Stomach (tissue), 9 donors: ENCODE measurements around the gene DHRS7B. TPM values are rescaled to one million over a fixed set of nuclear protein-coding genes. Genes with fewer than 3 reads are reported as not detected.

Source experiments
- DNase-seq, 2 donors: peaks; one replicate each; pipeline versions ENCODE4 v3.0.0 to v3.0.0-alpha.2; 2013 to 2019
- H3K27ac ChIP-seq, 5 donors: fragments of 200-600 bp in 4 of 5; sonication (generic) in 4 of 5; one replicate each; pipeline ENCODE4 v1.5.1; 2013 to 2019; ENCODE audit warnings: mild to moderate bottlenecking in 1 of 5, moderate library complexity in 1 of 5
- H3K27me3 ChIP-seq, 3 donors: fragments of 200-600 bp; sonication (generic); one replicate each; pipeline ENCODE4 v1.5.1; 2017 to 2019; ENCODE audit warnings: mixed run types in 1 of 3
- H3K36me3 ChIP-seq, 4 donors: fragments of 200-600 bp; sonication (generic); 1 replicate in 3 of 4; 2 replicates in 1 of 4; pipeline ENCODE4 v1.5.1; 2016 to 2019
- H3K4me1 ChIP-seq, 4 donors: fragments of 200-600 bp; sonication (generic); one replicate each; pipeline ENCODE4 v1.5.1; 2016 to 2019
- H3K4me3 ChIP-seq, 4 donors: fragments of 200-600 bp; sonication (generic) in 3 of 4; one replicate each; pipeline ENCODE4 v1.5.1; 2016 to 2019; ENCODE audit warnings: mild to moderate bottlenecking in 1 of 4
- H3K9me3 ChIP-seq, 4 donors: fragments of 200-600 bp; sonication (generic); one replicate each; pipeline ENCODE4 v1.5.1; 2016 to 2019
- EP300 ChIP-seq: sonication (generic); formaldehyde crosslinking; IDR thresholded peaks from one replicate; pipeline ENCODE4 v1.6.1; 2017; ENCODE audit warnings: antibody characterized with exemption
- POLR2A ChIP-seq, 4 donors: fragments of 450-650 bp; IDR thresholded peaks; one replicate each; pipeline ENCODE4 v1.6.1; 2016; ENCODE audit warnings: antibody characterized with exemption in 4 of 4, control low read depth in 2 of 4, mild to moderate bottlenecking in 1 of 4, moderate library complexity in 1 of 4
- POLR2AphosphoS5 ChIP-seq, 3 donors: sonication (generic); formaldehyde crosslinking; IDR thresholded peaks; one replicate each; pipeline ENCODE4 v1.6.1; 2016; ENCODE audit warnings: antibody characterized with exemption in 3 of 3
- WGBS, 5 donors: extraction: QIAGEN DNeasy Blood & Tissue Kit in 3 of 5; methylation state at CpG; one replicate each; pipeline versions ENCODE4 v1.1.5 to v1.1.7; 2013 to 2018; 5-methylcytosine and 5-hydroxymethylcytosine counted together
- intact Hi-C: fragments of 100-400 bp; cut with DNase I; formaldehyde crosslinking; loops from one replicate; pipeline ENCODE4 v1.15.1; 2023; ENCODE audit warnings: low total_unique reads
- polyA plus RNA-seq, 3 donors: library from polyadenylated mRNA; stranded (reverse); fragments of 200-250 nt; gene quantifications; one replicate each; pipeline ENCODE4 v1.2.3, GENCODE V29; 2013
- total RNA-seq, 5 donors: library from RNA; depleted of rRNA; stranded (reverse); fragments of >200 nt; gene quantifications; one replicate each; pipeline versions ENCODE4 v1.1.0 to v1.2.3, GENCODE V29; 2014 to 2016
- TF ChIP-seq, protein P1 (sequence below), 7 experiments: fragments of 450-650 bp in 4 of 7; fragments of 200-600 bp in 3 of 7; sonication (generic) in 3 of 7; IDR thresholded peaks; one replicate each; pipeline ENCODE4 v1.5.1; 2016 to 2019; ENCODE audit warnings: antibody characterized with exemption in 7 of 7, control low read depth in 2 of 7, mild to moderate bottlenecking in 1 of 7
- donor health status: healthy with polysubstance abuse.
- donor health status: Bipolar disorder and iron deficiency.
- donor health status: healthy.

Gene DHRS7B
- total and polyA plus RNA-seq, 8 donors, result 5.8 to 32.9 (median 20.3) TPM; not detected in 1

DNA sequence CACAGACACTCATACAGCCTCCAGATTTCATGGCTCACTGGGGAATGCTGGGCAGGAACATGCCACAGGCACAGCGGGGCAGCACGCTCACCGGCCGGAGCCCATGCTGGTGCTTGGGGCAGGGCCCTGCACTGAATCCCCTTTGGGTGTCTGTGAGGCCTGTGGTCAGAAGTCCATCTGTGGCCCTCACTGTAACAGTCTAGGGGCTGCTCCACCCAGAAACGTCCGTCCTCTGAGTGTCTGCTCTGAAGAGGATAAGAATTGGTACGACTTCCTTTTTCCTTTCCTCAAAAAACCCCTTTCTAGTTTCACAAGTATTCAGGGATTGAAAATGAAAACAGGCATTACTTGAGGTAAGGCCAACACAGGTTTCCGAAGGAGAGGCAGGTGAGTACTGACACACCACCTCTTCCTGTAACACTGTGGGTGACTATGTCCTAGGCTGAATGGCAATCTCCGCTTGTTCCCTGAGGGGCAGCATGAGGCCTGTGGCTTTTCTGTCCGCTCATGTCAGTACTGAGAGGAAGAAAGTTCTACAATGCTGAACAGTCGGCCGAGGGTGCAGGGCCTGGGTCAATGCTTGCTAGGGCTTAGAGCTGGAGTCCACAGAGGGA is 44.7 kb downstream of the DHRS7B start:
- H3K9me3 ChIP-seq, result no peaks in the 10 kb centered on the region
- peak overlapping the region in 2 of 5 donors; percentile 18 to 63 for H3K27ac ChIP-seq
- H3K4me3 ChIP-seq, result no peak overlapping the region
- H3K4me1 ChIP-seq, result peaks cover 6 to 48% (median 17%) of the 10 kb centered on the region in 4 donors
- 80 to 94% (median 88%) methylated on average over 12 of the region's 12 CpGs for WGBS, 5 donors
- DNase-seq, result no peak
- H3K27me3 ChIP-seq, result no peaks in the 10 kb centered on the region
- H3K36me3 ChIP-seq, result peaks cover 11 to 42% (median 36%) of the 10 kb centered on the region in 4 donors
- intact Hi-C loops, result no loop called here
- TF ChIP-seq POLR2AphosphoS5 (IDR thresholded peaks at IDR 0.05), result no peak
- TF ChIP-seq POLR2A (IDR thresholded peaks at IDR 0.05), result no peak
- no peak for TF ChIP-seq EP300
- TF ChIP-seq, protein P1, sequence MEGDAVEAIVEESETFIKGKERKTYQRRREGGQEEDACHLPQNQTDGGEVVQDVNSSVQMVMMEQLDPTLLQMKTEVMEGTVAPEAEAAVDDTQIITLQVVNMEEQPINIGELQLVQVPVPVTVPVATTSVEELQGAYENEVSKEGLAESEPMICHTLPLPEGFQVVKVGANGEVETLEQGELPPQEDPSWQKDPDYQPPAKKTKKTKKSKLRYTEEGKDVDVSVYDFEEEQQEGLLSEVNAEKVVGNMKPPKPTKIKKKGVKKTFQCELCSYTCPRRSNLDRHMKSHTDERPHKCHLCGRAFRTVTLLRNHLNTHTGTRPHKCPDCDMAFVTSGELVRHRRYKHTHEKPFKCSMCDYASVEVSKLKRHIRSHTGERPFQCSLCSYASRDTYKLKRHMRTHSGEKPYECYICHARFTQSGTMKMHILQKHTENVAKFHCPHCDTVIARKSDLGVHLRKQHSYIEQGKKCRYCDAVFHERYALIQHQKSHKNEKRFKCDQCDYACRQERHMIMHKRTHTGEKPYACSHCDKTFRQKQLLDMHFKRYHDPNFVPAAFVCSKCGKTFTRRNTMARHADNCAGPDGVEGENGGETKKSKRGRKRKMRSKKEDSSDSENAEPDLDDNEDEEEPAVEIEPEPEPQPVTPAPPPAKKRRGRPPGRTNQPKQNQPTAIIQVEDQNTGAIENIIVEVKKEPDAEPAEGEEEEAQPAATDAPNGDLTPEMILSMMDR (IDR thresholded peaks at IDR 0.05), result no peak

GRCh38 chr17:21171970-21172510 is 45.3 kb downstream of the DHRS7B start:
- 95 to 99% (median 96%) methylated on average over 16 to 17 of the region's 17 CpGs for WGBS, 5 donors
- DNase-seq, result no peak
- no peak overlapping the region for H3K27ac ChIP-seq

GRCh38 chr17:21172846-21173245 is 46.1 kb downstream of the DHRS7B start:
- peak in 1 of 2 donors; percentile 5 for DNase-seq

More at GRCh38 chr17:21171970-21172510, 45.3 kb downstream of the DHRS7B start:
- H3K4me3 ChIP-seq, result no peak overlapping the region
- H3K27me3 ChIP-seq, result no peaks in the 10 kb centered on the region
- peaks cover 4 to 42% (median 15%) of the 10 kb centered on the region in 4 donors for H3K4me1 ChIP-seq
- H3K9me3 ChIP-seq, result no peaks in the 10 kb centered on the region
- no peak for TF ChIP-seq POLR2AphosphoS5 (IDR thresholded peaks at IDR 0.05)
- no peak for TF ChIP-seq POLR2A (IDR thresholded peaks at IDR 0.05)
- no peak for TF ChIP-seq EP300
- TF ChIP-seq, protein P1 (IDR thresholded peaks at IDR 0.05), result no peak
- intact Hi-C loops, result no loop called here
- H3K36me3 ChIP-seq, result peaks cover 11 to 45% (median 38%) of the 10 kb centered on the region in 4 donors

GRCh38 chr17:21173543-21173942 is 46.8 kb downstream of the DHRS7B start:
- H3K9me3 ChIP-seq, result no peaks in the 10 kb centered on the region
- TF ChIP-seq EP300, result no peak
- TF ChIP-seq, protein P1 (IDR thresholded peaks at IDR 0.05), result no peak
- TF ChIP-seq POLR2AphosphoS5 (IDR thresholded peaks at IDR 0.05), result no peak
- TF ChIP-seq POLR2A (IDR thresholded peaks at IDR 0.05), result no peak
- 93 to 100% (median 95%) methylated on average over 2 of the region's 2 CpGs for WGBS, 5 donors
- H3K4me3 ChIP-seq, result no peak overlapping the region
- H3K27me3 ChIP-seq, result no peaks in the 10 kb centered on the region
- peaks cover 0 to 30% (median 7%) of the 10 kb centered on the region in 4 donors for H3K4me1 ChIP-seq
- no peak for DNase-seq
- no peak overlapping the region for H3K27ac ChIP-seq
- peaks cover 11 to 55% (median 44%) of the 10 kb centered on the region in 4 donors for H3K36me3 ChIP-seq
- intact Hi-C loops, result no loop called here

More at GRCh38 chr17:21172846-21173245, 46.1 kb downstream of the DHRS7B start:
- peaks cover 11 to 48% (median 41%) of the 10 kb centered on the region in 4 donors for H3K36me3 ChIP-seq
- H3K27me3 ChIP-seq, result no peaks in the 10 kb centered on the region
- intact Hi-C loops, result no loop called here
- no peaks in the 10 kb centered on the region for H3K9me3 ChIP-seq
- H3K4me3 ChIP-seq, result no peak overlapping the region
- H3K27ac ChIP-seq, result no peak overlapping the region
- H3K4me1 ChIP-seq, result peaks cover 0 to 34% (median 11%) of the 10 kb centered on the region in 4 donors
- WGBS, 5 donors, result 93 to 96% (median 96%) methylated on average over 6 of the region's 6 CpGs
- TF ChIP-seq, protein P1 (IDR thresholded peaks at IDR 0.05), result no peak
- no peak for TF ChIP-seq POLR2AphosphoS5 (IDR thresholded peaks at IDR 0.05)
- no peak for TF ChIP-seq POLR2A (IDR thresholded peaks at IDR 0.05)
- TF ChIP-seq EP300, result no peak
